HepG2 (cell line): Measurements from ENCODE around the gene FNIP2. TPM values are rescaled to one million over a fixed set of nuclear protein-coding genes. Genes with fewer than 3 reads are reported as not detected.

Experiments
- CBX1 ChIP-seq: IDR thresholded peaks from one replicate; pipeline ENCODE4 v1.6.1; 2016; ENCODE audit warnings: antibody characterized with exemption, low read depth
- CREBL2 ChIP-seq: sonication (generic); formaldehyde crosslinking; IDR thresholded peaks from 2 replicates; pipeline ENCODE4 v1.8.1; 2023; ENCODE audit warnings: missing genetic modification reagents, mild to moderate bottlenecking, borderline replicate concordance
- CREM ChIP-seq, 2 experiments: sonication (generic) in 1 of 2; formaldehyde crosslinking in 1 of 2; IDR thresholded peaks; 2 replicates each; pipeline versions ENCODE4 v1.4.0 to v1.6.1; 2016 to 2020; ENCODE audit warnings: antibody characterized with exemption in 1 of 2, mild to moderate bottlenecking in 1 of 2, missing genetic modification reagents in 1 of 2
- E2F5 ChIP-seq: sonication (generic); formaldehyde crosslinking; conservative IDR thresholded peaks from 2 replicates; pipeline ENCODE4 v1.4.0; 2020; ENCODE audit warnings: missing genetic modification reagents
- ETV6 ChIP-seq: sonication (generic); formaldehyde crosslinking; conservative IDR thresholded peaks from 2 replicates; pipeline ENCODE4 v1.4.0; 2020; ENCODE audit warnings: missing genetic modification reagents
- HDAC1 ChIP-seq: sonication (generic); formaldehyde crosslinking; IDR thresholded peaks from 2 replicates; pipeline ENCODE4 v1.5.1; 2020; ENCODE audit warnings: mild to moderate bottlenecking, missing genetic modification reagents
- HIVEP1 ChIP-seq: sonication (generic); formaldehyde crosslinking; IDR thresholded peaks from 2 replicates; pipeline ENCODE4 v1.4.0; 2020; ENCODE audit warnings: mild to moderate bottlenecking, missing genetic modification reagents
- JUND ChIP-seq: sonication (generic); formaldehyde crosslinking; IDR thresholded peaks from 2 replicates; pipeline ENCODE4 v1.8.0; 2022; ENCODE audit warnings: mild to moderate bottlenecking, missing genetic modification reagents
- KLF13 ChIP-seq: sonication (generic); formaldehyde crosslinking; IDR thresholded peaks from 2 replicates; pipeline ENCODE4 v1.4.0; 2020; ENCODE audit warnings: mild to moderate bottlenecking, missing genetic modification reagents
- MIER3 ChIP-seq: IDR thresholded peaks from 2 replicates; pipeline ENCODE4 v1.6.1; 2016; ENCODE audit warnings: missing compliant biosample characterization, borderline replicate concordance
- MIXL1 ChIP-seq: IDR thresholded peaks from 2 replicates; pipeline ENCODE4 v1.6.1; 2016
- NR0B2 ChIP-seq: sonication (generic); formaldehyde crosslinking; IDR thresholded peaks from 2 replicates; pipeline ENCODE4 v1.4.0; 2020; ENCODE audit warnings: mild to moderate bottlenecking, missing genetic modification reagents
- NR3C1 ChIP-seq: sonication (generic); formaldehyde crosslinking; IDR thresholded peaks from 2 replicates; pipeline ENCODE4 v1.4.0; 2020; ENCODE audit warnings: missing genetic modification reagents
- NRL ChIP-seq: sonication (generic); formaldehyde crosslinking; IDR thresholded peaks from 2 replicates; pipeline ENCODE4 v1.5.0; 2020; ENCODE audit warnings: missing genetic modification reagents, mild to moderate bottlenecking, moderate library complexity, borderline replicate concordance
- ONECUT2 ChIP-seq: sonication (generic); formaldehyde crosslinking; IDR thresholded peaks from 2 replicates; pipeline ENCODE4 v1.4.0; 2020; ENCODE audit warnings: missing genetic modification reagents
- RXRA ChIP-seq: sonication (generic); formaldehyde crosslinking; IDR thresholded peaks from 2 replicates; pipeline ENCODE4 v1.5.1; 2020; ENCODE audit warnings: missing genetic modification reagents
- RXRB ChIP-seq: IDR thresholded peaks from 2 replicates; pipeline ENCODE4 v1.6.1; 2016; ENCODE audit warnings: borderline replicate concordance, missing genetic modification reagents, missing compliant biosample characterization
- SALL1 ChIP-seq: sonication (generic); formaldehyde crosslinking; IDR thresholded peaks from 2 replicates; pipeline ENCODE4 v1.8.0; 2022; ENCODE audit warnings: mild to moderate bottlenecking, missing genetic modification reagents
- SOX13 ChIP-seq, 3 experiments: fragments of 450-650 bp in 1 of 3; sonication (generic) in 1 of 3; formaldehyde crosslinking in 1 of 3; IDR thresholded peaks in 2 of 3; conservative IDR thresholded peaks in 1 of 3; 2 replicates each; pipeline versions ENCODE4 v1.5.0 to v1.6.1; 2016 to 2020; ENCODE audit warnings: antibody characterized with exemption in 1 of 3, mild to moderate bottlenecking in 1 of 3, missing compliant biosample characterization in 1 of 3, missing genetic modification reagents in 1 of 3, moderate library complexity in 1 of 3
- SOX5 ChIP-seq: IDR thresholded peaks from 2 replicates; pipeline ENCODE4 v1.6.1; 2016; ENCODE audit warnings: borderline replicate concordance
- TRIM22 ChIP-seq: fragments of 450-650 bp; IDR thresholded peaks from 2 replicates; pipeline ENCODE4 v1.6.1; 2017
- ZBTB3 ChIP-seq: sonication (generic); formaldehyde crosslinking; IDR thresholded peaks from 2 replicates; pipeline ENCODE4 v1.4.0; 2020; ENCODE audit warnings: low read depth, mild to moderate bottlenecking, moderate library complexity, missing genetic modification reagents, borderline replicate concordance
- ZFY ChIP-seq: sonication (generic); formaldehyde crosslinking; IDR thresholded peaks from 2 replicates; pipeline ENCODE4 v1.4.0; 2020; ENCODE audit warnings: missing genetic modification reagents
- ZNF558 ChIP-seq: sonication (generic); formaldehyde crosslinking; IDR thresholded peaks from 2 replicates; pipeline ENCODE4 v1.9.0; 2022; ENCODE audit warnings: mild to moderate bottlenecking, missing genetic modification reagents, borderline replicate concordance
- ZNF619 ChIP-seq: sonication (generic); formaldehyde crosslinking; IDR thresholded peaks from 2 replicates; pipeline ENCODE4 v1.4.0; 2020; ENCODE audit warnings: mild to moderate bottlenecking, missing genetic modification reagents
- ZNF83 ChIP-seq: sonication (generic); formaldehyde crosslinking; IDR thresholded peaks from 2 replicates; pipeline ENCODE4 v1.4.0; 2020; ENCODE audit warnings: missing genetic modification reagents, mild to moderate bottlenecking, borderline replicate concordance
- polyA plus RNA-seq, 8 experiments: library from polyadenylated mRNA; depleted of rRNA in 3 of 8; stranded (reverse) in 7 of 8; unstranded in 1 of 8; fragments of >200 nt; fragmentation: Illumina TruSeq in 4 of 8; extraction: Trizol in 4 of 8; gene quantifications; 2 replicates each; pipeline versions ENCODE4 v1.2.1 to v1.2.3, GENCODE V29; 2011 to 2016; ENCODE audit warnings: low read depth in 4 of 8, missing spikeins in 1 of 8, mixed read lengths in 1 of 8; ENCODE audit not compliant: insufficient read depth in 1 of 8
- total RNA-seq, 5 experiments: library from RNA; depleted of rRNA; stranded (reverse); fragments of >200 nt; fragmentation: Illumina TruSeq; extraction: Trizol; gene quantifications; 2 replicates each; pipeline ENCODE4 v1.2.3, GENCODE V29; 2016; ENCODE audit warnings: low read depth in 1 of 5

The FNIP2 gene
- total and polyA plus RNA-seq, 2 of the 13 experiments (the other 11 are each of a cell fraction or from before 2014, with no cell fraction given): 15.5 to 21.0 TPM

DNA sequence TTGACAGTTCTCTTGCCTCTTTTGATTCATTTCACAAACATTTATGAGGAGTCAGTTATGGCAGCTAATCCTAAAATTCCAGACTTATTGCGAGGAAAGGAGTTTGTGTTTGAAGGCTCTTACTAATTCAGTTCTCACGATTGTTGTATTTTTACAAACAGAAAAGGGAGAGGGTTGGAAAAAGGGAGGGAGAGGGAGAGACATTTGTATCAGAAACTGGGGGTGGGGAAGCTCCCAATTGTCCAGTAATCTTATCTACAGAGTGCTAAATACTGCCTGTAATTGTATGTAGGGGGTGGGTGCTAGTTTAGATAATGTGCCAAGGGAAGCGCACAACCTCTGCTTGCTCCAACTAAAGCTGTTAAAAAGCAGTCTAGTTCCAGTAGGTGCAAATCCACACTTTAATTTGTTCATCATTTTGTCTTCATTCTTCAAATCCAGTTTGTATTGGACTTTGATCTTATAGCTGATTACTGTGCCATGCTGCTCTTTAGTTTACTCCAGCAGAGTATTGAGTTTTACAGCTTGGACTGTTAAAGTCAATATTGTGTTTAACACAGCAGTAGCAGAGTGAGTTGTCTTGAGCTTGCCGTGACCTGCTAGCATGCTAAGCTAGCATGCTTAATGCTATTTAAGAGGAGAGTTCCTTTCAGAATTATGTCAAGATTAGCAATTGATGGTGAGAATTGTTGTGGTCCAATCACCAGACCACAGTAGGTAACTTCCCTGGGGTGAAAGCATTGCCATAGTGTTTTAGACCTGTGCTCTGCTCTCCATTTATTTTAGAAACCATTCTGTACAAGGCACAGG, 13.9 kb downstream of the FNIP2 start (continued):
- no peak for TF ChIP-seq E2F5 (CRISPR knock-in tag)
- peak; percentile 22; the same call in 1 of the 2 replicates for TF ChIP-seq ONECUT2
- TF ChIP-seq ZBTB3: no peak
- TF ChIP-seq JUND (CRISPR knock-in tag): no peak
- TF ChIP-seq MIER3 (CRISPR knock-in tag): no peak
- TF ChIP-seq ZFY (CRISPR knock-in tag): no peak
- peak; percentile 21; the same call in 1 of the 2 replicates for TF ChIP-seq HDAC1 (CRISPR knock-in tag)
- TF ChIP-seq KLF13 (CRISPR knock-in tag): no peak
- TF ChIP-seq CBX1: no peak
- TF ChIP-seq SALL1: peak; percentile 15; the same call in 1 of the 2 replicates
- 0 out of 2 replicates have a peak, but pooled peaks have one; percentile 50 for TF ChIP-seq MIXL1
- no peak for TF ChIP-seq TRIM22
- TF ChIP-seq RXRB (CRISPR knock-in tag): no peak; the same call in 1 of the 2 replicates
- TF ChIP-seq SOX5 (CRISPR knock-in tag): peak; percentile 37; the same call in 1 of the 2 replicates
- TF ChIP-seq NRL (CRISPR knock-in tag): no peak
- TF ChIP-seq RXRA (CRISPR knock-in tag): no peak
- TF ChIP-seq CREM (IDR thresholded peaks at IDR 0.05): peak; percentile 30; the same call in 1 of the 2 replicates
- TF ChIP-seq CREM (CRISPR knock-in tag; IDR thresholded peaks at IDR 0.05): no peak
- TF ChIP-seq NR0B2 (CRISPR knock-in tag): no peak
- TF ChIP-seq SOX13 (IDR thresholded peaks at IDR 0.05): no peak
- peak in 1 of 2 experiments; percentile 68; a peak in 1 of 4 replicates for TF ChIP-seq SOX13 (CRISPR knock-in tag; conservative IDR thresholded peaks at IDR 0.05 in 1 of 2, IDR thresholded peaks at IDR 0.05 in 1 of 2)
- no peak for TF ChIP-seq ZNF619 (CRISPR knock-in tag)
- TF ChIP-seq HIVEP1 (CRISPR knock-in tag): no peak
- TF ChIP-seq ZNF558 (CRISPR knock-in tag): no peak
- TF ChIP-seq CREBL2: no peak
- TF ChIP-seq NR3C1 (CRISPR knock-in tag): no peak
- TF ChIP-seq ZNF83 (CRISPR knock-in tag): no peak
- TF ChIP-seq ETV6 (CRISPR knock-in tag): no peak
